22Rv1 (cell line): ENCODE measurements around the gene FIBCD1.

Experiments used
- ZFX ChIP-seq: fragments of 450-650 bp; IDR thresholded peaks from 2 replicates; pipeline ENCODE4 v1.6.1; 2017; ENCODE audit warnings: antibody characterized with exemption, borderline replicate concordance
- TF ChIP-seq, protein P1 (sequence below): fragments of 450-650 bp; IDR thresholded peaks from 2 replicates; pipeline ENCODE4 v1.5.1; 2017; ENCODE audit warnings: mild to moderate bottlenecking

- TF ChIP-seq, protein P1, sequence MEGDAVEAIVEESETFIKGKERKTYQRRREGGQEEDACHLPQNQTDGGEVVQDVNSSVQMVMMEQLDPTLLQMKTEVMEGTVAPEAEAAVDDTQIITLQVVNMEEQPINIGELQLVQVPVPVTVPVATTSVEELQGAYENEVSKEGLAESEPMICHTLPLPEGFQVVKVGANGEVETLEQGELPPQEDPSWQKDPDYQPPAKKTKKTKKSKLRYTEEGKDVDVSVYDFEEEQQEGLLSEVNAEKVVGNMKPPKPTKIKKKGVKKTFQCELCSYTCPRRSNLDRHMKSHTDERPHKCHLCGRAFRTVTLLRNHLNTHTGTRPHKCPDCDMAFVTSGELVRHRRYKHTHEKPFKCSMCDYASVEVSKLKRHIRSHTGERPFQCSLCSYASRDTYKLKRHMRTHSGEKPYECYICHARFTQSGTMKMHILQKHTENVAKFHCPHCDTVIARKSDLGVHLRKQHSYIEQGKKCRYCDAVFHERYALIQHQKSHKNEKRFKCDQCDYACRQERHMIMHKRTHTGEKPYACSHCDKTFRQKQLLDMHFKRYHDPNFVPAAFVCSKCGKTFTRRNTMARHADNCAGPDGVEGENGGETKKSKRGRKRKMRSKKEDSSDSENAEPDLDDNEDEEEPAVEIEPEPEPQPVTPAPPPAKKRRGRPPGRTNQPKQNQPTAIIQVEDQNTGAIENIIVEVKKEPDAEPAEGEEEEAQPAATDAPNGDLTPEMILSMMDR = no peak
- no peak for TF ChIP-seq ZFX
These were observed 47.2 kb downstream of the FIBCD1 start for GRCh38 chr9:130891688-130892476.
